NOMO-1 treated with DMSO at 0.1 percent for 48 hours (cell line): ENCODE measurements around the gene MPP2.

Source experiments
- DNase-seq: peaks from one replicate; lab custom pipeline; 2025; ENCODE audit not compliant: unreplicated experiment; lab: John Stamatoyannopoulos, UW

The MPP2 gene

GRCh38 chr17:43825567-43825966, 81.8 kb downstream of the MPP2 start:
- DNase-seq = no peak
